ENCODE measurements around the gene NAIP.
"Not testable (repeated sequence)": the region's sequence is repeated elsewhere in the genome, so short reads cannot be mapped to it uniquely, and the experiment has no call there.

Gene NAIP

GRCh38 chr5:70932560-70932959 lies 92.6 kb downstream of the NAIP start:
- not testable (repeated sequence) for H3K27ac ChIP-seq

DNA sequence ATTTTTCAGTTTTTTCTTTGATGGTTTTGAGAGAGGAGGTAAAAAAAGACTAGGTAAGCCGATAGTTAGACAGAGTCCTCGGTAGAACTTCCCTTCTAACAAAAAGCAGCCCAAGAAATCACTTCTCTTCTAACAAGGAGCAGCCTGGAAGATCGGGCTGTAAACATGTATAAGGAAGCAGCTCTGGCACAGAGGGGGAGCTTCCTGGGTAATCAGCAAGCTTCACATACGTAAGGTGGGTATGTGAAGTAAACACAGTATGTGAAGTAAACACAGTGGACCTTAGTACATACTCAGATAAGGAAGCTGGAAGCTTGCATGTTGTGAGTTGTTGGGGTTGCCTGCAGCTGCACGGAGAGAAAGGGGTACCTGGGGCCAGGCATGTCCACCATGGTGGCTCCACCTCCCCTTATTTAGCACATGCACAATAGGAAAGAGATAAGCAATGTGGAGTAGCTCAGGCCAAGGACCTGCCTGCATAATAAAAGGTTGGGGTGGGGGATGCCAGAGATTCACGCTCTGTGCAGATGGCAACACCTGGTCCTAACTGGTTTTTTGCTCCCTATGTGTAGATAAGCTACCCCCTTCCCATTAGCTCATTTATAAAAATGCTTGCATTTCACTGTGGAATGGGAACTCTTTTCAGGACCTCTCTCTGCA lies 93.3 kb downstream of the NAIP start:
- H3K27ac ChIP-seq, result not testable (repeated sequence)

- not testable (repeated sequence) for H3K27ac ChIP-seq
These were observed 100.0 kb downstream of the NAIP start for GRCh38 chr5:70925211-70925562.
